RCC 7860 (cell line): ENCODE data around the gene SLC9A4.
"Not testable (repeated sequence)": the region's sequence is repeated elsewhere in the genome, so short reads cannot be mapped to it uniquely, and the experiment has no call there.

ENCODE experiments used
- DNase-seq: peaks from one replicate; pipeline ENCODE4 v3.0.0-alpha.2; 2015; ENCODE audit warnings: low spot score
- FAIRE-seq: peaks from 2 replicates; lab custom pipeline; 2012; peaks lifted over from hg19 to GRCh38; lab: Jason Lieb, UNC

Gene SLC9A4

DNA sequence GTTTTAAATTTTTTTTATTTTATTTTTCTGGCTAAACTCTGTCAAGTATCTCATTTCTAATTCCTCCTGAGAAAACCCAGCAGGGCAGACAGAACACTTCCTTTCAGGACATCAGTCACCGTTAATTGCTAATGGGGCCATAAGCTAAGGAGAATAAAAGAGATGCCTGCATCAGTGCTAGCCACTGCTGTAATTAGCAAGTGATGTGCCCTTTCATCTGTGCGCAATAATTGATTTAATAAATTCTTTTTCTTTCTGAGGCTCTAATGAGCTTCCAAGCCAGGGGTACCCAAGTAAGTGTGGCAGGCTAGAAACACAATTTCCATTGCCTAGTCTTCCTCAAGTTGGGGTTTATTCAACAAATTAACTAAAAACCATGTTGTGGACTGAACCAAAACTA lies 65.5 kb downstream of the SLC9A4 start:
- FAIRE-seq = no peak
- DNase-seq = no peak

- FAIRE-seq (no peak), DNase-seq (no peak)
These were observed 67.9 kb downstream of the SLC9A4 start for GRCh38 chr2:102540882-102541281.

- DNase-seq (no peak), FAIRE-seq (no peak)
These were observed 71.2 kb downstream of the SLC9A4 start for GRCh38 chr2:102544182-102544581.

GRCh38 chr2:102547462-102547861 lies 74.4 kb downstream of the SLC9A4 start:
- FAIRE-seq (no peak), DNase-seq (no peak)

DNA sequence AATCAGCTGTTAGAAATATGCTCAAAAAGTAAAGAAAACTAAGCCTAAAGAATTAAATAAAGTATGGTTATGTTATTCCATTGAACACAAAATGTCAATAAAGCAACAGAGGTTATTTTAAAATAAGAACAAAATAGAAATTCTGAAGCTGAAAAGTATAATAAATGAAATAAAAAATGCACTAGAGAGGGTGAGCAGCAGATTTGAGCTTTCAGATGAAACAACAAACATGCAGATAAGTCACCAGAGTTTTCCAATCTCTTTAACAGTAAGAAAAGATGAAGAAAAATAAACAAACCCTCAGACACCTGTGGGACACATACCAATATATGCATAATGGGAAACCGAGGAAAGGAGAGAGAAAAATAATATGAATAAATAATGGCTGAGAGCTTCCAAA lies 76.0 kb downstream of the SLC9A4 start:
- DNase-seq (no peak), FAIRE-seq (no peak)

DNA sequence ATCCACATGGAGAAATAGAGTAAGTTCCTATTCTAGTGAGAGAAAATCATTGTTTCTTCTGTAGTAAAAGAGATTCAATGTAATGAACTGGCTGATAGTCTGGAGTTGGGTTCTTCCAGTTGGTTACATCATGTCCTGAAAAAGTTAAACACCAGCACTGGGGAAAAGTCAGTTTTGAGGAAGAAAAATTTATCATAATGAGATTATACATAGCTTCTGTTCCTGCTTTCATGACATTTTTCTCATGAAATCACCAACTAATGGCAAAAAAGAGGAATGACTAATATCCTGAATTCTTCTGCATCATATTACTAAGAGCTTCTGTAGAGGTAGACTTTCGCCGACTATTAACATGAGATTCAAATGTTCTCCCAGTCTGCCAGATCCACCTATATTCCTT lies 77.1 kb downstream of the SLC9A4 start:
- no peak for DNase-seq
- no peak for FAIRE-seq

- DNase-seq (no peak), FAIRE-seq (no peak)
These were observed 78.5 kb downstream of the SLC9A4 start for GRCh38 chr2:102551329-102552096.

DNA sequence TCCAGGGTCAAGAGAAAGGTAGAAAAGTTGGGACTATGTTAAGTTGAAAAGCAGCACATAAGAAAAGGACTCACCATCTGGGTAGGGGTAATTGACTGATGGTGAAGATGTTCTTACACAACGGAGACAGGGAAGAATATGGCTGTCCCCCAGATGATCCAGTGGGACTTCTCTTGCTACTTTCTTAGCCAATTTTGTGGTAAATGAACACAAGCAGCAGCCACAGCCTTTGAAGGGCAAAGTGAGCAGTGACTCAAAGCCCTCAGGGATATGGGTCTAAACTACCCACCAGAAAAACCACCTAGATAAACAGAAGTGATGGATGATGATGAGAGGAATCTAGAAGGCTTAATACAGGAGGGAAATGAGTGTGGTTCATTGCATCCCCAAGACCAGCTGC lies 80.6 kb downstream of the SLC9A4 start:
- DNase-seq (no peak), FAIRE-seq (no peak)

DNA sequence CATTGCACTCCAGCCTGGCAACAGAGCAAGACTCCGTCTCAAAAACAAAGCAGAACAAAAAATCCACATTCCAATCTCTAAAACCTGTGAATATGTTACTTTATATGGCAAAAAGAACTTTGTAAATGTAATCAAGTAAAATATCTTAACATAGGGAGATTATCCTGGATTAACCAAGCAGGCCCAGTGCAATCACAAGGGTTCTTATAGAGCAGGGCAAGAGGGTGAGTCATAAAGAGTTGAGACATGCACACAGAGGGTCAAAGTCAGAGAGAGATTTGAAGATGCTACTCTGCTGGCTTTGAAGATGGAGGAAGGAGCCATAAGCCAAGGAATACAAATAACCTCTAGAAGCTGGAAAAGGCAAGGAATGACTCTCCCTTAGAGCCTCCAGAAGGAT lies 85.4 kb downstream of the SLC9A4 start:
- no peak for DNase-seq
- no peak for FAIRE-seq

DNA sequence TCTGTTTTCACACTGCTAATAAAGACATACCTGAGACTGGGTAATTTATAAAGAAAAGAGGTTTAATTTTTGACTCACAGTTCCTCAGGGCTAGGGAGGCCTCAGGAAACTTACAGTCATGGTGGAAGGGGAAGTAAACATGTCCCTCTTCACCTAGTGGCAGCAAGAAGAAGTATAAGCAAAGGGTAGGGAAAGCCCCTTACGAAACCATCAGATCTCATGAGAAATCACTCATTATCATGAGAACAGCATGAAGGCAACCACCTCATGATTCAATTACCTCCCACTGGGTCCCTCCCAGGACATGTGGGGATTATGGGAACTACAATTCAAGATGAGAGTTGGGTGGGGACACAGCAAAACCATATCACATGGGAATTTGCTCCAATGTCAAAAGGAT lies 89.5 kb downstream of the SLC9A4 start:
- DNase-seq, FAIRE-seq: not testable (repeated sequence)

DNA sequence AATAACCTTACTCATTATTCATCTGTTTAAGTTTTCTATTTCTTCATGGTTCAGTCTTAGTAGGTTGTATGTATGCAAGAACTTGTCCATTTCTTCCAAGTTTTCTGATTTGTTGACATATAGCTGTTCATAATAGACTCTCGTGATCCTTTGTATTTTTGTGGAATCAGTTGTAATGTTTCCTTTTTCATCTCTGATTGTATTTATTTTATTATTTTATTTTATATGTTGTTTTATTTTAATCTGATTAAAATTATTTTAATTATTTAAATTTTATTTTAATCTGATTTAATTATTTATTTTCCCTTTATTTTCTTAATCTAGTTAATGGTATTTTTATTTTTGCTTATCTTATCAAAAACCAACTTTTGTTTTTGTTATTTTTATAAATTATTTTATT lies 102.9 kb downstream of the SLC9A4 start:
- FAIRE-seq = peak; percentile 90
- DNase-seq = no peak

- FAIRE-seq (no peak), DNase-seq (no peak)
These were observed 105.3 kb downstream of the SLC9A4 start for GRCh38 chr2:102578376-102578775.

DNA sequence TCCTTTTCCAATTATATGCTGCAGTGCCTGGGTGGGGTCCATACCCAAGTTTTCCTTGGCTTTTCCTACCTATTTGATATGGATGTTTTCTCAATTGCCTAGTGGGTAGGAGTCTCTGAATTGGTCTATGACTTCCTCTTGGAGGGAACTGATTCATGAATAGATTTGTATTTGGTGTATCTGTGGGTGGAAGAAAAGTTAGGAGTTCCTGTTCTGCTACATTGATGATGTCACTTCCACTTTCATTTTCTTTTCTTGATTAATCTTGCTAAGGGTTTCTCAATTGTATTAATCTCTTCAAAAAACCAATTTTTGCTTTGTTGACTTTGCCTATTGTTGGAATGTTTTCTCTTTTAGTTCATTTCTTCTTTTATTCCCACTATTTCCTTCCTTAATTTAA lies 108.9 kb downstream of the SLC9A4 start:
- DNase-seq (no peak), FAIRE-seq (no peak)

DNA sequence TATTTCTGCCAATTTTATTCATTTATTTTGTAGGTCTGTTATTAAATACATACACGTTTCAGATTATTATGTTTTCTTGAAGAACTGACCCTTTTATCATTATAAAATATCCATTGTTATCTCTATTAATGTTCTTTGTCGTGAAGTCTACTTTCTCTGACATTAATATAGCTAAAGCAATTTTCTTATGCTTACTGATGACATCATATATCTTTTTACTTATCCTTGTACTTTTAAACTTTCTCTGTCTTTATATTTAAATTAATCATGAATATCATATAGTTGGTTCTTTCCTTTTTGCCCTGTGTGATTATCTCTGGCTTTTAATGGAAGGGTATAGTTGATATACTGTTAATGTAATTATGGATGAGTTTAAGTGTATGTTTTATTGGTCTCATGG lies 109.8 kb downstream of the SLC9A4 start:
- FAIRE-seq (no peak), DNase-seq (no peak)
